ENCODE results near the gene SLC38A1.

DNA sequence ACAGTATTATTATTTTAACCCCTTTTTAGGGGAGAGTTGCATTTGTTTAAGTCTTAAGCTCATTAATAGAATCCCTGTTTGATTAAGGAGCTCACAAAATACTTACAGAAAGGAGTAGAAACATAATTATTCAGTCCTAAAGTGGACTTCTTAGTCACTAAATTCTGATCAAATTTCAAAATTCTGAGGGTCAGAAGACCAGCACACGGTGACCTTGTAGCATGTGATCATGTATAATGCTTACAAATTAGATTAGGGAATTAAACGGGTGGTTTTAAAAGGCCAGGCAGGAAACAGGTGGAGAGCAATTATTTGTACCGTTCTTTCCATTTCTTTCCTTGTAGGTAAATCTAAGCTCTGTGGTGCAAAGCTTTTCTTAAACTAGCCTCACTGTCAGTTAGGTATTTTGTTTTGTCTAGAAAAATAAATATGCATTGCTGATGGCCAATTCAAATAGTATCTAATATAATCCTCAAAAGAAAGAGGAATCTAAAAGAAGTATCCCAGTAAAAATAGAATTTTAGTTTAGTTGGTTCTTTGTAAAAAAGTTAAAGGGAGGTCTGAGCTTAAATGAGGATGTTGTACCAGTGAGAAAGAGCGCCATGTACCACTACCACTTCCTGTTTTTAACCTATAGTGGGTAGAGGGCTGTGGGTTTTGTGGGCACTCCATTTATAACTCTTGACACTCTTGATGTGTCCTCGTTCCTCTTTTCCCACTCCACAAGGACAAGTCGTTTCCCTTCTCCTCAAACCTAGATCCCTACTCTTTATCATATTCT is 51.1 kb downstream of the SLC38A1 start:
- TF ChIP-seq, protein P1, sequence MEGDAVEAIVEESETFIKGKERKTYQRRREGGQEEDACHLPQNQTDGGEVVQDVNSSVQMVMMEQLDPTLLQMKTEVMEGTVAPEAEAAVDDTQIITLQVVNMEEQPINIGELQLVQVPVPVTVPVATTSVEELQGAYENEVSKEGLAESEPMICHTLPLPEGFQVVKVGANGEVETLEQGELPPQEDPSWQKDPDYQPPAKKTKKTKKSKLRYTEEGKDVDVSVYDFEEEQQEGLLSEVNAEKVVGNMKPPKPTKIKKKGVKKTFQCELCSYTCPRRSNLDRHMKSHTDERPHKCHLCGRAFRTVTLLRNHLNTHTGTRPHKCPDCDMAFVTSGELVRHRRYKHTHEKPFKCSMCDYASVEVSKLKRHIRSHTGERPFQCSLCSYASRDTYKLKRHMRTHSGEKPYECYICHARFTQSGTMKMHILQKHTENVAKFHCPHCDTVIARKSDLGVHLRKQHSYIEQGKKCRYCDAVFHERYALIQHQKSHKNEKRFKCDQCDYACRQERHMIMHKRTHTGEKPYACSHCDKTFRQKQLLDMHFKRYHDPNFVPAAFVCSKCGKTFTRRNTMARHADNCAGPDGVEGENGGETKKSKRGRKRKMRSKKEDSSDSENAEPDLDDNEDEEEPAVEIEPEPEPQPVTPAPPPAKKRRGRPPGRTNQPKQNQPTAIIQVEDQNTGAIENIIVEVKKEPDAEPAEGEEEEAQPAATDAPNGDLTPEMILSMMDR (conservative IDR thresholded peaks at IDR 0.05; ENCODE audit: low read depth, low read length) = no peak
- TF ChIP-seq EZH2phosphoT487 (IDR thresholded peaks at IDR 0.05; ENCODE audit: borderline replicate concordance, low read length) = no peak
